Esophagus muscularis mucosa (tissue), 4 donors: ENCODE results near the gene CHKA.
A peak's percentile ranks its signal among the peaks of the same experiment; 100 is the strongest.

Source experiments
- CTCF ChIP-seq, 3 experiments: fragments of 200-600 bp in 2 of 3; fragments of 450-650 bp in 1 of 3; sonication (generic) in 2 of 3; IDR thresholded peaks; one replicate each; pipeline ENCODE4 v1.5.1; 2017 to 2019; ENCODE audit warnings: antibody characterized with exemption in 3 of 3, mild to moderate bottlenecking in 2 of 3, moderate library complexity in 1 of 3
- EP300 ChIP-seq: sonication (generic); formaldehyde crosslinking; IDR thresholded peaks from one replicate; pipeline ENCODE4 v1.6.1; 2017; ENCODE audit warnings: antibody characterized with exemption
- POLR2A ChIP-seq: fragments of 450-650 bp; IDR thresholded peaks from one replicate; pipeline ENCODE4 v1.6.1; 2017; ENCODE audit warnings: antibody characterized with exemption, moderate library complexity, mild to moderate bottlenecking, low read depth
- POLR2AphosphoS5 ChIP-seq, 2 donors: sonication (generic); formaldehyde crosslinking; IDR thresholded peaks; one replicate each; pipeline ENCODE4 v1.6.1; 2017; ENCODE audit warnings: antibody characterized with exemption in 2 of 2

- TF ChIP-seq CTCF (IDR thresholded peaks at IDR 0.05) (no peak), POLR2A (no peak), EP300 (no peak), POLR2AphosphoS5 (IDR thresholded peaks at IDR 0.05) (peak; percentile 21 to 34)
Measured at GRCh38 chr11:68036717-68037239, 84.4 kb downstream of the CHKA start.
